Gastroesophageal sphincter (tissue), 4 donors: ENCODE results near the gene PTPRD. TPM values are rescaled to one million over a fixed set of nuclear protein-coding genes. Genes with fewer than 3 reads are reported as not detected.

Experiments
- ATAC-seq: fragments of 150-250 bp; one replicate; pipeline ENCODE4 v1.9.1; 2016; ENCODE audit warnings: mild to moderate bottlenecking, moderate library complexity
- H3K27ac ChIP-seq, 4 donors: fragments of 200-600 bp; sonication (generic) in 3 of 4; 1 replicate in 3 of 4; 2 replicates in 1 of 4; pipeline ENCODE4 v1.5.1; 2016 to 2019
- H3K27me3 ChIP-seq: fragments of 200-600 bp; sonication (generic); one replicate; pipeline ENCODE4 v1.5.1; 2019
- H3K36me3 ChIP-seq, 2 donors: fragments of 200-600 bp; sonication (generic); one replicate each; pipeline ENCODE4 v1.5.1; 2019; ENCODE audit warnings: control low read depth in 1 of 2
- H3K4me1 ChIP-seq, 3 donors: fragments of 200-600 bp; sonication (generic); 1 replicate in 2 of 3; 2 replicates in 1 of 3; pipeline ENCODE4 v1.5.1; 2016 to 2019; ENCODE audit warnings: control low read depth in 2 of 3
- H3K4me3 ChIP-seq, 2 donors: fragments of 200-600 bp; sonication (generic); one replicate each; pipeline ENCODE4 v1.5.1; 2019; ENCODE audit warnings: mild to moderate bottlenecking in 1 of 2, moderate library complexity in 1 of 2
- H3K9me3 ChIP-seq, 3 donors: fragments of 200-600 bp; sonication (generic); one replicate each; pipeline ENCODE4 v1.5.1; 2017 to 2019; ENCODE audit warnings: control low read depth in 2 of 3
- CTCF ChIP-seq, 4 experiments: fragments of 200-600 bp in 2 of 4; fragments of 450-650 bp in 2 of 4; sonication (generic) in 1 of 4; IDR thresholded peaks; one replicate each; pipeline ENCODE4 v1.5.1; 2017 to 2019; ENCODE audit warnings: antibody characterized with exemption in 4 of 4, mild to moderate bottlenecking in 2 of 4, moderate library complexity in 2 of 4
- EP300 ChIP-seq: sonication (generic); formaldehyde crosslinking; IDR thresholded peaks from one replicate; pipeline ENCODE4 v1.6.1; 2017; ENCODE audit warnings: antibody characterized with exemption, mild to moderate bottlenecking
- POLR2A ChIP-seq, 2 donors: fragments of 450-650 bp; IDR thresholded peaks; one replicate each; pipeline ENCODE4 v1.6.1; 2017; ENCODE audit warnings: antibody characterized with exemption in 2 of 2, mild to moderate bottlenecking in 2 of 2, moderate library complexity in 1 of 2
- POLR2AphosphoS5 ChIP-seq: sonication (generic); formaldehyde crosslinking; IDR thresholded peaks from one replicate; pipeline ENCODE4 v1.6.1; 2017; ENCODE audit warnings: antibody characterized with exemption
- WGBS, 2 donors: methylation state at CpG; one replicate each; pipeline ENCODE4 v1.1.5; 2018; ENCODE audit warnings: low coverage in 1 of 2; 5-methylcytosine and 5-hydroxymethylcytosine counted together
- total RNA-seq, 4 donors: library from RNA; depleted of rRNA; stranded (reverse); fragments of >200 nt; gene quantifications; one replicate each; pipeline ENCODE4 v1.1.0, GENCODE V29; 2016

The PTPRD gene
- total RNA-seq, 4 donors from 2014 or later = 3.5 to 53.9 (median 15.8) TPM

GRCh38 chr9:8270235-8270634 lies 2342.6 kb downstream of the PTPRD start:
- Histone ChIP-seq H3K27me3 (no peaks in the 10 kb centered on the region), H3K27ac (no peak overlapping the region), H3K36me3 (no peaks in the 10 kb centered on the region), H3K4me1 (peaks cover 0 to 19% (median 0%) of the 10 kb centered on the region in 3 donors), H3K4me3 (no peak overlapping the region), H3K9me3 (peaks cover 0 to under 1% (median 0%) of the 10 kb centered on the region in 3 donors)
- ATAC-seq = no peak
- TF ChIP-seq POLR2A (IDR thresholded peaks at IDR 0.05) (no peak), POLR2AphosphoS5 (no peak), EP300 (no peak), CTCF (IDR thresholded peaks at IDR 0.05) (no peak)

GRCh38 chr9:8268881-8269280 lies 2343.9 kb downstream of the PTPRD start:
- no peaks in the 10 kb centered on the region for H3K27me3 ChIP-seq
- no peaks in the 10 kb centered on the region for H3K9me3 ChIP-seq
- 20 to 33% methylated on average over 1 of the region's 1 CpG for WGBS, 2 donors
- H3K27ac ChIP-seq = no peak overlapping the region
- no peak overlapping the region for H3K4me3 ChIP-seq
- no peaks in the 10 kb centered on the region for H3K36me3 ChIP-seq
- TF ChIP-seq CTCF (IDR thresholded peaks at IDR 0.05) = no peak
- no peak for TF ChIP-seq EP300
- TF ChIP-seq POLR2A (IDR thresholded peaks at IDR 0.05) = no peak
- TF ChIP-seq POLR2AphosphoS5 = no peak
- H3K4me1 ChIP-seq = peaks cover 0 to 19% (median 0%) of the 10 kb centered on the region in 3 donors
- no peak for ATAC-seq

- H3K4me1 ChIP-seq = peaks cover 0 to 19% (median 0%) of the 10 kb centered on the region in 3 donors
- H3K27me3 ChIP-seq = no peaks in the 10 kb centered on the region
- H3K9me3 ChIP-seq = no peaks in the 10 kb centered on the region
- H3K4me3 ChIP-seq = no peak overlapping the region
- no peaks in the 10 kb centered on the region for H3K36me3 ChIP-seq
- no peak overlapping the region for H3K27ac ChIP-seq
- TF ChIP-seq POLR2A (IDR thresholded peaks at IDR 0.05) (no peak), POLR2AphosphoS5 (no peak), EP300 (no peak), CTCF (IDR thresholded peaks at IDR 0.05) (no peak)
- 88 to 100% methylated on average over 1 of the region's 2 CpGs for WGBS, 2 donors
- no peak for ATAC-seq
These were observed 2344.5 kb downstream of the PTPRD start for GRCh38 chr9:8268216-8268878.

- no peak for TF ChIP-seq POLR2AphosphoS5
- TF ChIP-seq CTCF (IDR thresholded peaks at IDR 0.05) = no peak
- TF ChIP-seq EP300 = no peak
- no peak for TF ChIP-seq POLR2A (IDR thresholded peaks at IDR 0.05)
- peaks cover 0 to 26% (median 0%) of the 10 kb centered on the region in 3 donors for H3K4me1 ChIP-seq
- no peak for ATAC-seq
These were observed 2345.2 kb downstream of the PTPRD start for GRCh38 chr9:8267636-8268035.

GRCh38 chr9:8266861-8267260 lies 2345.9 kb downstream of the PTPRD start:
- H3K4me1 ChIP-seq = peaks cover 0 to 27% (median 0%) of the 10 kb centered on the region in 3 donors
- TF ChIP-seq POLR2AphosphoS5 = no peak
- TF ChIP-seq CTCF (IDR thresholded peaks at IDR 0.05) = no peak
- H3K27me3 ChIP-seq = no peaks in the 10 kb centered on the region
- 0 to 43% methylated on average over 1 of the region's 1 CpG for WGBS, 2 donors
- H3K27ac ChIP-seq = no peak overlapping the region
- H3K9me3 ChIP-seq = no peaks in the 10 kb centered on the region
- H3K4me3 ChIP-seq = no peak overlapping the region
- ATAC-seq = no peak
- no peaks in the 10 kb centered on the region for H3K36me3 ChIP-seq

More at GRCh38 chr9:8267636-8268035, 2345.2 kb downstream of the PTPRD start:
- 31% methylated on average over 2 of the region's 2 CpGs; no CpG with 5 or more reads in 1 of the 2 donors for WGBS, 2 donors
- no peaks in the 10 kb centered on the region for H3K9me3 ChIP-seq
- H3K36me3 ChIP-seq = no peaks in the 10 kb centered on the region
- H3K27ac ChIP-seq = no peak overlapping the region
- H3K4me3 ChIP-seq = no peak overlapping the region
- no peaks in the 10 kb centered on the region for H3K27me3 ChIP-seq
